GM12801 (cell line): ENCODE results near the gene IL1RAPL2.

ENCODE experiments used
- CTCF ChIP-seq: IDR thresholded peaks from one replicate; pipeline ENCODE4 v1.5.1; 2011; ENCODE audit warnings: control low read depth; ENCODE audit not compliant: insufficient read length; ENCODE audit errors: extremely low read depth

Gene IL1RAPL2

GRCh38 chrX:104660092-104660491 lies 94.1 kb downstream of the IL1RAPL2 start:
- no peak for TF ChIP-seq CTCF

GRCh38 chrX:104662694-104663093 lies 96.7 kb downstream of the IL1RAPL2 start:
- no peak for TF ChIP-seq CTCF

- no peak for TF ChIP-seq CTCF
Observed at GRCh38 chrX:104665691-104666090, 99.7 kb downstream of the IL1RAPL2 start.

GRCh38 chrX:104668550-104668949 lies 102.6 kb downstream of the IL1RAPL2 start:
- no peak for TF ChIP-seq CTCF

- TF ChIP-seq CTCF = no peak
Observed at GRCh38 chrX:104669063-104669462, 103.1 kb downstream of the IL1RAPL2 start.

GRCh38 chrX:104670051-104670450 lies 104.1 kb downstream of the IL1RAPL2 start:
- TF ChIP-seq CTCF = no peak

- TF ChIP-seq CTCF = no peak
Observed at GRCh38 chrX:104679175-104679574, 113.2 kb downstream of the IL1RAPL2 start.

- TF ChIP-seq CTCF = no peak
Observed at GRCh38 chrX:104681214-104681613, 115.2 kb downstream of the IL1RAPL2 start.
